ENCODE data around the gene SGCA.

Gene SGCA

DNA sequence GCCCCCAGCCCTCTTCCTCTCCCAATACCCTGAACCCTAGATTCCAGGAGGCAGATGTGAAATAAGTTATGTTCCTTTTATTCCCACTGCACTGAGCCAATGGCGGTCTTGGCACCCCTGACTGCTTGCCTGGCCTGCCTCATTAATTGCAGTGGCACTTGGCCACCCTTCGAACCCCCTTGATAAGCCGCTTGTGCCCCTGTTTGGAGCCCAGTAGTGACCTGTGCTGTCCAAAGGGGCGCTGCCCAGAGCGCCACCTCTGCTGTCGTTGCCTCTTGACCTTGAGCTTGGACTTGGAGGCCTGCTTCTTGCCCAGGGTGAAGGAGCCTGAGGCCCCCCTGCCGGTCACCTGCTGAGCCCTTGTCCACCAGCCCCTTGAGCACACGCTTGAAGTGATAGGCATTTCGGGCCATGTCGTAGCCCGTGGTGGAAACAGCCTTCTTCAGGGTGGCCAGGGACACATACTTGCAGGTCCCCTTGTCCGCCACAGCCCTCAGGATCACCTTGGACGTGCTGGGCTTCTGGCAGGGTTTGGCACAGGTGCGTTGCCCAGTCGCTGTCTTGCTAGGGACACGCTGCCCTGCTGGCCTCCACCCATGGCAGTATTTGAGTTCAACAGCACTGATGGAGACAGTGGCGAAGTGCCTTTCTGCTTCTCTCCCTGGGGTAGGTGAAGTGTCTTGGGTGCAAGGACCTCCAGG lies 5.7 kb downstream of the SGCA start:
- Histone ChIP-seq H2BK15ac (replicated peaks; ENCODE audit: low read depth) (no peak overlapping the region), H3K9ac (ENCODE audit: low read length) (no peak overlapping the region), H3K56ac (ENCODE audit: low read length) (no peak overlapping the region), H3K27ac (ENCODE audit: low read depth, low read length) (no peak overlapping the region), H3K4me3 (ENCODE audit: low read length) (no peak overlapping the region), H3K79me1 (ENCODE audit: low read length) (no peaks in the 10 kb centered on the region), H4K8ac (ENCODE audit: low read depth, low read length) (no peak overlapping the region), H2AK5ac (ENCODE audit: low read length) (no peak overlapping the region), H3K36me3 (ENCODE audit: control insufficient read depth, insufficient read depth, low read length) (no peaks in the 10 kb centered on the region), H3K4me2 (ENCODE audit: low read length) (no peak overlapping the region), H2BK120ac (ENCODE audit: low read depth, low read length) (no peak overlapping the region), H2BK5ac (ENCODE audit: low read length) (no peak overlapping the region), H3K23ac (ENCODE audit: low read length) (no peak overlapping the region), H3K4ac (ENCODE audit: low read depth, low read length) (no peak overlapping the region), H3K79me2 (ENCODE audit: control insufficient read depth, insufficient read depth, low read length) (no peaks in the 10 kb centered on the region), H3K4me1 (ENCODE audit: control insufficient read depth, low read depth, low read length) (no peaks in the 10 kb centered on the region), H3K18ac (ENCODE audit: low read length) (no peak overlapping the region), H4K5ac (ENCODE audit: low read length) (no peak overlapping the region), H3K27me3 (ENCODE audit: insufficient read depth, low read length, poor library complexity) (no peaks in the 10 kb centered on the region)
- no peak for DNase-seq
- WGBS (ENCODE audit: extremely low coverage, insufficient coverage, low lambda C conversion rate): no CpG with 5 or more reads among the region's 17 CpGs

DNA sequence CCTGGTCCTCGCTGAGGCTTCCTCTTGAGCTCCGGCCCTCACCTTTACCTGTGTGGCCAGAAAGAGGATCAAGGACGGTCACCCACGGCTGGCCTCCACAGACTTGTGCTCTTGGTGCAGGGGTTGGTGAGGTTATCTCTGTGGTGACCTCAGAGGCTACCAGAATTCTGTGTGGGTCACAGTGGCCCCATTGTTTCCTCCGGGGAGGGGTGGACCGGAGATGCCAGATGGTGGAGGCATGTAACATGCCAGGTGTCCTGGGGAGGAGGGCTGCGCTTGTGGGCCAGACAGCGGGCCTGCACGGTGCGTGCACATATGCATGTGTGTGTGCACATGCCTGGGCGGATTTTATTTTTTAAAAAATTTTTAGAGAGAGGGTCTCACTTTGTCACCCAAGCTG lies 6.3 kb downstream of the SGCA start:
- Histone ChIP-seq H2AK5ac (ENCODE audit: low read length) (no peak overlapping the region), H3K79me1 (ENCODE audit: low read length) (no peaks in the 10 kb centered on the region), H3K4me3 (ENCODE audit: low read length) (no peak overlapping the region), H2BK120ac (ENCODE audit: low read depth, low read length) (no peak overlapping the region), H3K4me1 (ENCODE audit: control insufficient read depth, low read depth, low read length) (no peaks in the 10 kb centered on the region), H2BK15ac (replicated peaks; ENCODE audit: low read depth) (no peak overlapping the region), H3K4ac (ENCODE audit: low read depth, low read length) (no peak overlapping the region), H4K5ac (ENCODE audit: low read length) (no peak overlapping the region), H3K79me2 (ENCODE audit: control insufficient read depth, insufficient read depth, low read length) (no peaks in the 10 kb centered on the region), H4K8ac (ENCODE audit: low read depth, low read length) (no peak overlapping the region), H3K18ac (ENCODE audit: low read length) (no peak overlapping the region), H3K9ac (ENCODE audit: low read length) (no peak overlapping the region), H2BK5ac (ENCODE audit: low read length) (no peak overlapping the region), H3K27ac (ENCODE audit: low read depth, low read length) (no peak overlapping the region), H3K4me2 (ENCODE audit: low read length) (no peak overlapping the region), H3K23ac (ENCODE audit: low read length) (no peak overlapping the region), H3K56ac (ENCODE audit: low read length) (no peak overlapping the region), H3K27me3 (ENCODE audit: insufficient read depth, low read length, poor library complexity) (no peaks in the 10 kb centered on the region), H3K36me3 (ENCODE audit: control insufficient read depth, insufficient read depth, low read length) (no peaks in the 10 kb centered on the region)
- no CpG with 5 or more reads among the region's 11 CpGs for WGBS (ENCODE audit: extremely low coverage, insufficient coverage, low lambda C conversion rate)
- no peak for DNase-seq

DNA sequence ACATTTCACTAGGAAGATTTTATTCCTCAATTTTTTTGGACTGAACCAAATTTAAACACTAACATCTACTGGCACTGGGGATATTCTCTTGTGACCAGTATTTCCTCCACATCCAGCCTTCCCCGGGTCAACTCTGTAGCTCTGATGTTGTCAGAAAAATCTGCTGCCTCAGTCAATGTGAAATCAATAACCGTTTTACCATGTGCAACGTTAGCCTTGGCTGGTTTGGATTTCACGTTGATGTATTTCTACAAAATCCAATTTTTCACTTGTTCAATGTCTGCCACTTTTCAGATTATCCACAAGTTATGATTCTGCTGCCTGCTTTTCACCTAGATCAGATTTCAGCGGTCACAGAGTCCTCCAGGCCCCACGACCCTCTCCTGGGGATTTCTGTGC lies 7.1 kb downstream of the SGCA start:
- H3K56ac ChIP-seq (ENCODE audit: low read length): peak overlapping the region; percentile 71
- H2AK5ac ChIP-seq (ENCODE audit: low read length): no peak overlapping the region
- H3K79me1 ChIP-seq (ENCODE audit: low read length): no peaks in the 10 kb centered on the region
- no peak for DNase-seq
- peaks cover 5% of the 10 kb centered on the region for H3K4me1 ChIP-seq (ENCODE audit: control insufficient read depth, low read depth, low read length)
- peak overlapping the region; percentile 57 for H3K23ac ChIP-seq (ENCODE audit: low read length)
- no peak overlapping the region for H3K4ac ChIP-seq (ENCODE audit: low read depth, low read length)
- no peak overlapping the region for H3K4me3 ChIP-seq (ENCODE audit: low read length)
- no peak overlapping the region for H3K4me2 ChIP-seq (ENCODE audit: low read length)
- H4K8ac ChIP-seq (ENCODE audit: low read depth, low read length): no peak overlapping the region
- H3K27ac ChIP-seq (ENCODE audit: low read depth, low read length): no peak overlapping the region
- H3K27me3 ChIP-seq (ENCODE audit: insufficient read depth, low read length, poor library complexity): no peaks in the 10 kb centered on the region
- H3K18ac ChIP-seq (ENCODE audit: low read length): no peak overlapping the region
- no CpG with 5 or more reads among the region's 6 CpGs for WGBS (ENCODE audit: extremely low coverage, insufficient coverage, low lambda C conversion rate)
- no peak overlapping the region for H2BK120ac ChIP-seq (ENCODE audit: low read depth, low read length)
- peak overlapping the region; percentile 22 for H3K9ac ChIP-seq (ENCODE audit: low read length)
- H2BK5ac ChIP-seq (ENCODE audit: low read length): no peak overlapping the region
- H3K36me3 ChIP-seq (ENCODE audit: control insufficient read depth, insufficient read depth, low read length): no peaks in the 10 kb centered on the region
- no peaks in the 10 kb centered on the region for H3K79me2 ChIP-seq (ENCODE audit: control insufficient read depth, insufficient read depth, low read length)
- H4K5ac ChIP-seq (ENCODE audit: low read length): no peak overlapping the region
- H2BK15ac ChIP-seq (replicated peaks; ENCODE audit: low read depth): no peak overlapping the region

DNA sequence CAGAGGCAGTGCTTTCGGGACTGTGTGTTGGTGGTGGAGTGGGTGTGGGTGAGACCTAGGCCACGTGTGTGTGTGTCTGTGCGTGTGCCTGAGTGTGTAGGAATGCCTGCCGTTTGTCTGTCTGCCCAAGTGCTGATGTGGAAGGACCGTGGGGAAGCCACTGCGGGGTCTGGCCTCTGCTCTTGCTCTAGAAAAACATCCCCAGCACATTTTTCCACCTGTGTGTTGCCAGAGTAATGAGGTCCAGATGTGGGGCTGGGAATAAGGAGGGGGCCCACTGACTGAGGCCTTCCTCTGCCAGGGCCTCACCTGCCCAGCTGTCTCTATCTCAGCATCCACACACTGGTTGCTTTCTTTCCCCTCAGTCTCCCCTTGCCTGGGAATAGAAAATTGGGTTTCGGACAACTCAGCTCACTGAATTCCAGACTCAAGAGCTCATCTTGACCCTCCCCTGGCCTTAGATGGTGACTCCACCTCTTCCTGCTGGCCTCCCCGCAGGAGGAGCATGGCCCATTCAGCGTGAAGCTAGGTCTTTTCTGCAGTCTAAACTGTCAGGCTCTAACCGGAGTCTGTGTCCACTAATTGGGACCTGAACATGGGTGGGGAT lies 7.6 kb downstream of the SGCA start:
- DNase-seq: peak; percentile 90
- Histone ChIP-seq H3K4me3 (ENCODE audit: low read length) (no peak overlapping the region), H2BK5ac (ENCODE audit: low read length) (no peak overlapping the region), H3K18ac (ENCODE audit: low read length) (no peak overlapping the region), H3K56ac (ENCODE audit: low read length) (peak overlapping the region; percentile 71), H3K4ac (ENCODE audit: low read depth, low read length) (no peak overlapping the region), H3K4me2 (ENCODE audit: low read length) (no peak overlapping the region), H4K8ac (ENCODE audit: low read depth, low read length) (no peak overlapping the region), H2BK15ac (replicated peaks; ENCODE audit: low read depth) (no peak overlapping the region), H3K79me1 (ENCODE audit: low read length) (no peaks in the 10 kb centered on the region), H3K79me2 (ENCODE audit: control insufficient read depth, insufficient read depth, low read length) (no peaks in the 10 kb centered on the region), H3K23ac (ENCODE audit: low read length) (peak overlapping the region; percentile 57), H4K5ac (ENCODE audit: low read length) (peak overlapping the region; percentile 40), H3K27ac (ENCODE audit: low read depth, low read length) (peak overlapping the region; percentile 30), H2BK120ac (ENCODE audit: low read depth, low read length) (no peak overlapping the region), H3K4me1 (ENCODE audit: control insufficient read depth, low read depth, low read length) (peaks cover 5% of the 10 kb centered on the region), H3K9ac (ENCODE audit: low read length) (peak overlapping the region; percentile 22), H2AK5ac (ENCODE audit: low read length) (no peak overlapping the region), H3K36me3 (ENCODE audit: control insufficient read depth, insufficient read depth, low read length) (no peaks in the 10 kb centered on the region), H3K27me3 (ENCODE audit: insufficient read depth, low read length, poor library complexity) (no peaks in the 10 kb centered on the region)
- no CpG with 5 or more reads among the region's 10 CpGs for WGBS (ENCODE audit: extremely low coverage, insufficient coverage, low lambda C conversion rate)

DNA sequence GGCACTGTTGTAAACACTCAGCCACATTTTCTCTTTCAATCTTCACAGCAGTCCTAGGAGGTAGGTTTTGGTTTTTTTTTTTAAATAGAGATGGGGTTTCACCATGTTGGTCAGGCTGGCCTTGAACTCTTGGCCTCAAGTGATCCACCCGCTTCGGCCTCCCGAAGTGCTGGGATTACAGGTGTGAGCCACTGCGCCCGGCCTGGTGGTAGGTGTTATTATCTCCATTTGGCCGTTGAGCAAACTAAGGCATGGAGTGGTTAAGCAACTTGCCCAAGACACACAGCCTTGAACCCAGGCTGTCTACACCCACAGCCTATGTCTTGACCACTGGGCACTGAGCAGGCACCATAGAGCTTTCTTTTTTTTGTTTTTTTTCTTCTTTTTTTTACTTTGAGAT lies 8.6 kb downstream of the SGCA start:
- no peaks in the 10 kb centered on the region for H3K27me3 ChIP-seq (ENCODE audit: insufficient read depth, low read length, poor library complexity)
- H3K4me1 ChIP-seq (ENCODE audit: control insufficient read depth, low read depth, low read length): peaks cover 7% of the 10 kb centered on the region
- H3K27ac ChIP-seq (ENCODE audit: low read depth, low read length): no peak overlapping the region

More for the DNA sequence above, 8.6 kb downstream of the SGCA start:
- Histone ChIP-seq H3K36me3 (ENCODE audit: control insufficient read depth, insufficient read depth, low read length) (no peaks in the 10 kb centered on the region), H2BK15ac (replicated peaks; ENCODE audit: low read depth) (no peak overlapping the region), H4K8ac (ENCODE audit: low read depth, low read length) (no peak overlapping the region), H2BK5ac (ENCODE audit: low read length) (no peak overlapping the region), H3K4ac (ENCODE audit: low read depth, low read length) (no peak overlapping the region), H4K5ac (ENCODE audit: low read length) (no peak overlapping the region), H2BK120ac (ENCODE audit: low read depth, low read length) (no peak overlapping the region), H3K9ac (ENCODE audit: low read length) (no peak overlapping the region), H3K79me1 (ENCODE audit: low read length) (no peaks in the 10 kb centered on the region), H3K56ac (ENCODE audit: low read length) (no peak overlapping the region), H2AK5ac (ENCODE audit: low read length) (no peak overlapping the region), H3K4me3 (ENCODE audit: low read length) (no peak overlapping the region), H3K23ac (ENCODE audit: low read length) (no peak overlapping the region), H3K79me2 (ENCODE audit: control insufficient read depth, insufficient read depth, low read length) (no peaks in the 10 kb centered on the region), H3K18ac (ENCODE audit: low read length) (no peak overlapping the region), H3K4me2 (ENCODE audit: low read length) (no peak overlapping the region)
- no CpG with 5 or more reads among the region's 6 CpGs for WGBS (ENCODE audit: extremely low coverage, insufficient coverage, low lambda C conversion rate)
- no peak for DNase-seq
